Measurements from ENCODE around the gene ARHGAP44. TPM values are rescaled to one million over a fixed set of nuclear protein-coding genes. Genes with fewer than 3 reads are reported as not detected.

Gene ARHGAP44
- total RNA-seq, 1 donor from 2014 or later, result 5.8 TPM

- DNase-seq (ENCODE audit: low read depth), result no peak
- TF ChIP-seq CTCF (conservative IDR thresholded peaks at IDR 0.05; ENCODE audit: low read depth, low read length), result no peak
- no peak overlapping the region for H3K4me3 ChIP-seq (ENCODE audit: low read depth, low read length)
Observed at GRCh38 chr17:12839042-12839441, 49.7 kb downstream of the ARHGAP44 start.

DNA sequence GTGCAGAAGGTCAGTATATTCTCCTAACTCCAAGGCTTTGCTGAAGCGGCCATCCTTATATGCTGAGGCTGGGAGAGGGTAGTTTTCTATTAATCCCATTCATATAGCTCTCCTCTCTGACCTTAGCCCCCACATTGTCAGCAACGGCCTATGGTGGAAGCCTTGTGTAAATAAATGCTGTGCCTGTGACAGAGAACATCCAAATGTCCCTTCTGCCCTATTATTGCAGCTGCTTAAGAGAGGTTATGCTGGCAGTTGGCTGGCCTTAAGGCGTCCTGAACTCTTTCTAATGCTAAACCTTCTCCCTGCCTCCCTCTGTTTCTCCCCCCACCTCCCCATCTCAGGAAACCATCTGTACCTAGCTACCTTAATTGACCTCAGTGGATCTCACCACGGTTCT is 53.6 kb downstream of the ARHGAP44 start:
- no peak overlapping the region for H3K4me3 ChIP-seq (ENCODE audit: low read depth, low read length)
- no peak for DNase-seq (ENCODE audit: low read depth)
- no peak for TF ChIP-seq CTCF (conservative IDR thresholded peaks at IDR 0.05; ENCODE audit: low read depth, low read length)

- TF ChIP-seq CTCF (conservative IDR thresholded peaks at IDR 0.05; ENCODE audit: low read depth, low read length), result no peak
- no peak overlapping the region for H3K4me3 ChIP-seq (ENCODE audit: low read depth, low read length)
- no peak for DNase-seq (ENCODE audit: low read depth)
Observed at GRCh38 chr17:12850996-12851395, 61.7 kb downstream of the ARHGAP44 start.

GRCh38 chr17:12851901-12852435 is 62.7 kb downstream of the ARHGAP44 start:
- no peak overlapping the region for H3K4me3 ChIP-seq (ENCODE audit: low read depth, low read length)
- TF ChIP-seq CTCF (conservative IDR thresholded peaks at IDR 0.05; ENCODE audit: low read depth, low read length), result no peak
- DNase-seq (ENCODE audit: low read depth), result no peak

- no peak overlapping the region for H3K4me3 ChIP-seq (ENCODE audit: low read depth, low read length)
- no peak for TF ChIP-seq CTCF (conservative IDR thresholded peaks at IDR 0.05; ENCODE audit: low read depth, low read length)
- DNase-seq (ENCODE audit: low read depth), result no peak
Observed at GRCh38 chr17:12853921-12854320, 64.6 kb downstream of the ARHGAP44 start.

GRCh38 chr17:12856416-12856815 is 67.1 kb downstream of the ARHGAP44 start:
- H3K4me3 ChIP-seq (ENCODE audit: low read depth, low read length), result no peak overlapping the region
- no peak for TF ChIP-seq CTCF (conservative IDR thresholded peaks at IDR 0.05; ENCODE audit: low read depth, low read length)
- no peak for DNase-seq (ENCODE audit: low read depth)

DNA sequence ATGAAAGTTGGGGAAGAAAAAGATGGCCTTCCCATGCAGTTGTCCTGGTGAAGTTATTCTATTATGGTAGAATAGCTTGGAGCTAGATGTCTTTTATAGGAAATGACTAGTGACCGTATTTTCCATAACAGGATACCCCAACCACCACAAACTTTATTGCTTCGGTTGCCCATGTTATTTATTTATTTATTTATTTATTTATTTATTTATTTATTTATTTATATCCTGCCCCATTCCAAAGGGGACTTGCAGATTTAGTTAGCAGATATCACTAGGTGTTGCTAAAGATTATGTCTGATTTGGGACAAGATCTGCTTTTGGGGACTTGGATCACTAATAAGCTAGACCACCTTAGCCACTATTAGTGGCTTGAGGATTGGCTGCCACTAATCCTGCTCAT is 68.3 kb downstream of the ARHGAP44 start:
- DNase-seq (ENCODE audit: low read depth), result no peak
- H3K4me3 ChIP-seq (ENCODE audit: low read depth, low read length), result no peak overlapping the region
- TF ChIP-seq CTCF (conservative IDR thresholded peaks at IDR 0.05; ENCODE audit: low read depth, low read length), result no peak

All from epithelial cell of proximal tubule (primary cell).